Inferior parietal cortex (tissue), 1 donor: Measurements from ENCODE around the gene GRID2IP.

Experiments
- DNase-seq: peaks from one replicate; pipeline ENCODE4 v3.0.0-alpha.2; 2016; ENCODE audit errors: extremely low spot score

Gene GRID2IP

GRCh38 chr7:6520163-6520981, 30.9 kb downstream of the GRID2IP start:
- no peak for DNase-seq

- peak; percentile 89 for DNase-seq
Observed at GRCh38 chr7:6516387-6516983, 34.8 kb downstream of the GRID2IP start.

GRCh38 chr7:6513541-6513940, 37.7 kb downstream of the GRID2IP start:
- no peak for DNase-seq

- no peak for DNase-seq
Observed at GRCh38 chr7:6512892-6513291, 38.4 kb downstream of the GRID2IP start.

GRCh38 chr7:6510476-6511133, 40.7 kb downstream of the GRID2IP start:
- DNase-seq = no peak

- no peak for DNase-seq
Observed at GRCh38 chr7:6508950-6509349, 42.3 kb downstream of the GRID2IP start.

GRCh38 chr7:6508539-6508938, 42.7 kb downstream of the GRID2IP start:
- DNase-seq = no peak

- DNase-seq = no peak
Observed at GRCh38 chr7:6507906-6508305, 43.4 kb downstream of the GRID2IP start.

- DNase-seq = no peak
Observed at GRCh38 chr7:6505685-6506559, 45.3 kb downstream of the GRID2IP start.

- no peak for DNase-seq
Observed at GRCh38 chr7:6504996-6505395, 46.3 kb downstream of the GRID2IP start.

GRCh38 chr7:6502886-6503285, 48.4 kb downstream of the GRID2IP start:
- DNase-seq = no peak

- DNase-seq = no peak
Observed at GRCh38 chr7:6501586-6502564, 49.4 kb downstream of the GRID2IP start.

- DNase-seq = no peak
Observed at GRCh38 chr7:6500691-6501090, 50.6 kb downstream of the GRID2IP start.

GRCh38 chr7:6497994-6498393, 53.3 kb downstream of the GRID2IP start:
- DNase-seq = no peak

- DNase-seq = no peak
Observed at GRCh38 chr7:6497637-6497905, 53.7 kb downstream of the GRID2IP start.

GRCh38 chr7:6496842-6497636, 54.2 kb downstream of the GRID2IP start:
- no peak for DNase-seq

- no peak for DNase-seq
Observed at GRCh38 chr7:6495597-6496262, 55.5 kb downstream of the GRID2IP start.

- DNase-seq = no peak
Observed at GRCh38 chr7:6494365-6494764, 56.9 kb downstream of the GRID2IP start.

GRCh38 chr7:6491194-6491593, 60.1 kb downstream of the GRID2IP start:
- DNase-seq = no peak

- no peak for DNase-seq
Observed at GRCh38 chr7:6489612-6490011, 61.6 kb downstream of the GRID2IP start.
